PC-3 (cell line): ENCODE data around the gene FBXL13. TPM values are rescaled to one million over a fixed set of nuclear protein-coding genes. Genes with fewer than 3 reads are reported as not detected.
A peak's percentile ranks its signal among the peaks of the same experiment; 100 is the strongest.

Source experiments
- ATAC-seq: fragments of 200-7000 bp; cut with Tn5 transposase; 2 replicates; pipeline ENCODE4 v1.9.1; 2020; ENCODE audit warnings: mild to moderate bottlenecking, moderate library complexity
- BruUV-seq: library from RNA; stranded (reverse); fragments of 400-500 nt; replicated peaks from 2 replicates; lab custom pipeline; 2021; lab: Mats Ljungman, UMichigan
- CTCF ChIA-PET: fragments of 300-600 bp; sonication (Branson Sonifier 250); formaldehyde crosslinking; loops from one replicate; lab custom pipeline; 2022; ENCODE audit warnings: antibody characterized with exemption; lab: Charles Lee
- POLR2A ChIA-PET: fragments of 300-600 bp; sonication (Branson Sonifier 250); formaldehyde crosslinking; loops from one replicate; lab custom pipeline; 2022; ENCODE audit warnings: antibody characterized with exemption; ENCODE audit not compliant: unreplicated experiment; lab: Charles Lee
- DNase-seq: peaks from one replicate; pipeline ENCODE4 v3.0.0-alpha.2; 2015
- H2AFZ ChIP-seq: fragments of 300-600 bp; sonication (generic); 2 replicates; pipeline ENCODE4 v1.6.0; 2016; ENCODE audit warnings: antibody characterized with exemption, low read length
- H3F3A ChIP-seq: fragments of 300-600 bp; sonication (generic); one replicate; pipeline ENCODE4 v1.6.0; 2017; ENCODE audit warnings: antibody characterized with exemption, low read length, control low read depth, mild to moderate bottlenecking; ENCODE audit not compliant: unreplicated experiment
- H3K27ac ChIP-seq: fragments of 300-600 bp; sonication (generic); 2 replicates; pipeline ENCODE4 v1.5.1; 2016; ENCODE audit warnings: mild to moderate bottlenecking, low read length
- H3K27me3 ChIP-seq: fragments of 300-600 bp; sonication (generic); 2 replicates; pipeline ENCODE4 v1.6.1; 2016; ENCODE audit warnings: low read length, mixed read lengths
- H3K36me3 ChIP-seq: fragments of 300-600 bp; sonication (generic); 2 replicates; pipeline ENCODE4 v1.6.1; 2016; ENCODE audit warnings: low read depth, mixed run types, low read length, mixed read lengths
- H3K4me1 ChIP-seq: fragments of 300-600 bp; sonication (generic); 2 replicates; pipeline ENCODE4 v1.5.1; 2016; ENCODE audit warnings: low read length; ENCODE audit not compliant: insufficient read depth
- H3K4me2 ChIP-seq: fragments of 300-600 bp; sonication (generic); 2 replicates; pipeline ENCODE4 v1.6.0; 2016; ENCODE audit warnings: low read length
- H3K4me3 ChIP-seq: fragments of 300-600 bp; sonication (generic); 2 replicates; pipeline ENCODE4 v1.5.1; 2016; ENCODE audit warnings: mild to moderate bottlenecking, low read length, mixed read lengths
- H3K79me2 ChIP-seq: fragments of 300-600 bp; sonication (generic); 2 replicates; pipeline ENCODE4 v1.6.1; 2017; ENCODE audit warnings: low read length, mixed read lengths
- H3K9ac ChIP-seq: fragments of 300-600 bp; sonication (generic); 2 replicates; pipeline ENCODE4 v1.6.0; 2016; ENCODE audit warnings: mild to moderate bottlenecking, low read length
- H3K9me2 ChIP-seq: fragments of 300-600 bp; sonication (generic); replicated peaks from 2 replicates; pipeline ENCODE4 v1.6.1; 2016; ENCODE audit warnings: mixed run types, low read length, mixed read lengths
- H3K9me3 ChIP-seq: fragments of 300-600 bp; sonication (generic); 2 replicates; pipeline ENCODE4 v1.6.1; 2016; ENCODE audit warnings: low read length, mixed read lengths
- H4K20me1 ChIP-seq: fragments of 300-600 bp; sonication (generic); 2 replicates; pipeline ENCODE4 v1.6.1; 2016; ENCODE audit warnings: low read length, mixed read lengths
- CTCF ChIP-seq: fragments of 300-600 bp; sonication (generic); conservative IDR thresholded peaks from 2 replicates; pipeline ENCODE4 v1.5.1; 2017; ENCODE audit warnings: antibody characterized with exemption, low read depth, mild to moderate bottlenecking, low read length
- EZH2 ChIP-seq: fragments of 300-600 bp; sonication (generic); IDR thresholded peaks from one replicate; pipeline ENCODE4 v1.6.1; 2017; ENCODE audit warnings: antibody characterized with exemption, mild to moderate bottlenecking, low read length; ENCODE audit not compliant: unreplicated experiment
- EZH2phosphoT487 ChIP-seq: fragments of 300-600 bp; sonication (generic); IDR thresholded peaks from 2 replicates; pipeline ENCODE4 v1.6.1; 2018; ENCODE audit warnings: mild to moderate bottlenecking, antibody characterized with exemption, low read length, borderline replicate concordance
- intact Hi-C: fragments of 100-400 bp; cut with micrococcal nuclease; formaldehyde crosslinking; loops from 2 replicates; pipeline ENCODE4 v1.9.0; 2023
- total RNA-seq: library from RNA; depleted of rRNA; stranded (reverse); fragments of >200 nt; gene quantifications from 2 replicates; pipeline ENCODE4 v1.2.3, GENCODE V29; 2014

The FBXL13 gene
- total RNA-seq, 1 experiment from 2014 or later, result 1.1 TPM

- Histone ChIP-seq H3K27ac (no peak overlapping the region), H3K36me3 (no peaks in the 10 kb centered on the region), H4K20me1 (no peaks in the 10 kb centered on the region), H3K9me3 (no peaks in the 10 kb centered on the region), H3F3A (no peaks in the 10 kb centered on the region), H3K4me1 (peaks cover 10% of the 10 kb centered on the region; the same call in 1 of the 2 replicates), H3K4me2 (no peak overlapping the region), H3K79me2 (no peaks in the 10 kb centered on the region), H3K9ac (no peak overlapping the region), H3K9me2 (no peaks in the 10 kb centered on the region), H2AFZ (no peak overlapping the region), H3K4me3 (no peak overlapping the region), H3K27me3 (no peaks in the 10 kb centered on the region)
- no TSS peak for BruUV-seq
- ChIA-PET CTCF (no interaction called here), POLR2A (no interaction called here)
- TF ChIP-seq EZH2phosphoT487, result no peak
- no peak for TF ChIP-seq EZH2
- no peak for TF ChIP-seq CTCF
- ATAC-seq, result peak; percentile 84
- peak; percentile 23 for DNase-seq
- intact Hi-C loops, result no loop called here
These were observed 142.8 kb downstream of the FBXL13 start for GRCh38 chr7:102931757-102932156.

GRCh38 chr7:102927312-102927933 lies 147.2 kb downstream of the FBXL13 start:
- Histone ChIP-seq H3K79me2 (no peaks in the 10 kb centered on the region), H2AFZ (no peak overlapping the region), H3K4me1 (peaks cover 14% of the 10 kb centered on the region; the same call in 1 of the 2 replicates), H3K27me3 (no peaks in the 10 kb centered on the region), H3K9me3 (no peaks in the 10 kb centered on the region), H3K9ac (no peak overlapping the region), H3K4me3 (no peak overlapping the region), H3K4me2 (peak overlapping the region; percentile 6; the same call in 1 of the 2 replicates), H4K20me1 (no peaks in the 10 kb centered on the region), H3K36me3 (no peaks in the 10 kb centered on the region), H3K27ac (no peak overlapping the region), H3F3A (no peaks in the 10 kb centered on the region), H3K9me2 (no peaks in the 10 kb centered on the region)
- intact Hi-C loops, result loop anchor here (2.0 to 5.0 kb wide), 2 partner anchors 27 to 35 kb away; no protein-coding TSS in a partner anchor
- TF ChIP-seq CTCF, result no peak
- TF ChIP-seq EZH2, result no peak
- no peak for TF ChIP-seq EZH2phosphoT487
- ChIA-PET POLR2A (no interaction called here), CTCF (no interaction called here)
- peak; percentile 77 for ATAC-seq
- BruUV-seq, result no TSS peak
- DNase-seq, result peak; percentile 35

- no peaks in the 10 kb centered on the region for H4K20me1 ChIP-seq
- ChIA-PET CTCF (no interaction called here), POLR2A (no interaction called here)
- H3K4me3 ChIP-seq, result no peak overlapping the region
- no TSS peak for BruUV-seq
- intact Hi-C loops, result loop anchor here (2.0 to 5.0 kb wide), 2 partner anchors 26 to 34 kb away; no protein-coding TSS in a partner anchor
- no peaks in the 10 kb centered on the region for H3F3A ChIP-seq
- H3K27me3 ChIP-seq, result no peaks in the 10 kb centered on the region
- ATAC-seq (no peak), DNase-seq (no peak)
- H2AFZ ChIP-seq, result no peak overlapping the region
- no peaks in the 10 kb centered on the region for H3K9me2 ChIP-seq
- H3K27ac ChIP-seq, result no peak overlapping the region
- H3K79me2 ChIP-seq, result no peaks in the 10 kb centered on the region
- 0 out of 2 replicates have a peak overlapping the region, but pooled peaks have one; percentile 6 for H3K4me2 ChIP-seq
- H3K9me3 ChIP-seq, result no peaks in the 10 kb centered on the region
- TF ChIP-seq EZH2phosphoT487, result no peak
- no peak for TF ChIP-seq EZH2
- no peak for TF ChIP-seq CTCF
- no peaks in the 10 kb centered on the region for H3K36me3 ChIP-seq
- H3K4me1 ChIP-seq, result peaks cover 14% of the 10 kb centered on the region; the same call in 1 of the 2 replicates
- no peak overlapping the region for H3K9ac ChIP-seq
These were observed 147.8 kb downstream of the FBXL13 start for GRCh38 chr7:102926783-102927140.
